IMR-90 (cell line): ENCODE measurements around the gene CEP295NL. TPM values are rescaled to one million over a fixed set of nuclear protein-coding genes. Genes with fewer than 3 reads are reported as not detected.

ENCODE experiments used
- CHD1 ChIP-seq: IDR thresholded peaks from 2 replicates; pipeline ENCODE4 v1.6.1; 2012; ENCODE audit warnings: low read depth, low read length, improper control_type of control experiment
- RAD21 ChIP-seq: IDR thresholded peaks from 2 replicates; pipeline ENCODE4 v1.6.1; 2012; ENCODE audit warnings: low read length, improper control_type of control experiment
- polyA plus RNA-seq, 3 experiments: library from polyadenylated mRNA; depleted of rRNA; stranded (reverse); fragments of >200 nt; gene quantifications; 2 replicates each; pipeline ENCODE4 v1.2.3, GENCODE V29; 2012; ENCODE audit warnings: low replicate concordance in 1 of 3
- total RNA-seq: library from RNA; depleted of rRNA; stranded (reverse); fragments of >200 nt; gene quantifications from 2 replicates; pipeline ENCODE4 v1.2.3, GENCODE V29; 2012
- TF ChIP-seq, protein P1 (sequence below): fragments of 150-350 bp; IDR thresholded peaks from 2 replicates; pipeline ENCODE4 v1.6.1; 2016; ENCODE audit warnings: low read depth, mild to moderate bottlenecking, low read length, moderate library complexity, borderline replicate concordance

Gene CEP295NL
- total and polyA plus RNA-seq, 2 of the 4 experiments (the other 2 are of a cell fraction): 0.31 to 0.72 TPM

DNA sequence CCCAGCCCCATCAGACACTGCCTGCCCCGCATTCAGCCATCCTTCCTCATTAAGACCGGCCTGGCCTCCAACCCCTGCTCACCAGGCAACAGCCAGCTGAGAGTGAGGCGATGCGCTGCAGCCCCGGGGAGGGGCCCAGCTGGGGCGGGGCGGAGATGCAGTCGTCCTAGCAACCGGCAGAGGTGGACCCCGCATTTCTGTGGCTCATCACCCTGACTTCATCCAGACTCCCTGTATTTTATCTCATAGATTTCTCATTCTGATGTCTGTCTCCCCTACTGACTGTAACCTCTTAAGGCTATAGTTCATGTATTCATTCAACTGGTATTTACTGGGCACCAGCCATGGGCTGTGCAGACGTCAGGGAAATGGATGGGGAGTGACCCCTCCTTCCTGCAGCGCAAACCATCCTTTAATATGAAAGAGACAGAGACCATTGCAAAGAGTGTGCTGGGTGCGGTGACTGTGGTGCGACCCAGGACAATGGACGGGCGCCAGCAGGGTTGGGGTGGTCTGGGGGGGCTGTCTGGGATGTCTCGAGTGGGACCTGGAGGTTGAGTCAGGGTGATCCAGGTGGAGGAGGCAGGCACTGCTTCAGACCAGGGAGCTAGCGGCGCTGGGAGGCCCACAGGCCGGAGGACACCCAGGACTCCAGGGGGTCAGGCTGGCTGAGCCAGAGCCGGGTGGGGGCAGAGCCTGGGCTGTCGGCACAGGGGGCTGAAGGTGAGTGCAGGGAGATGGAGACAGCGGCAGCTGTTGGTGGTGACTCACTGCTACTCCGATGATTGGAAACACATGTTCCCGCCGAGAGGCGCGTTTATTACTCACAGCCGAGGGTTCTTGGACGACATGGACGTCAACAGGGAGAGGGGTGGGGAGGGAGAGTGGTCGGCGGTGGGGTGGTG is 32.7 kb upstream of the CEP295NL start (continued):
- TF ChIP-seq, protein P1, sequence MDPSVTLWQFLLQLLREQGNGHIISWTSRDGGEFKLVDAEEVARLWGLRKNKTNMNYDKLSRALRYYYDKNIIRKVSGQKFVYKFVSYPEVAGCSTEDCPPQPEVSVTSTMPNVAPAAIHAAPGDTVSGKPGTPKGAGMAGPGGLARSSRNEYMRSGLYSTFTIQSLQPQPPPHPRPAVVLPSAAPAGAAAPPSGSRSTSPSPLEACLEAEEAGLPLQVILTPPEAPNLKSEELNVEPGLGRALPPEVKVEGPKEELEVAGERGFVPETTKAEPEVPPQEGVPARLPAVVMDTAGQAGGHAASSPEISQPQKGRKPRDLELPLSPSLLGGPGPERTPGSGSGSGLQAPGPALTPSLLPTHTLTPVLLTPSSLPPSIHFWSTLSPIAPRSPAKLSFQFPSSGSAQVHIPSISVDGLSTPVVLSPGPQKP: no peak
- TF ChIP-seq CHD1 (peak; percentile 86; the same call in 1 of the 2 replicates), RAD21 (no peak)
